Heart right ventricle (tissue), 16 donors: Measurements from ENCODE around the gene PTPRN2. TPM values are rescaled to one million over a fixed set of nuclear protein-coding genes. Genes with fewer than 3 reads are reported as not detected.

Source experiments
- ATAC-seq, 8 donors: fragments of 200-7000 bp; cut with Tn5 transposase; one replicate each; pipeline ENCODE4 v1.9.1; 2020; ENCODE audit warnings: mild to moderate bottlenecking in 8 of 8, moderate library complexity in 8 of 8, moderate number of reproducible peaks in 1 of 8
- DNase-seq, 2 donors: peaks; one replicate each; pipeline ENCODE4 v3.0.0-alpha.2; 2020
- H3K27ac ChIP-seq, 10 donors: fragments of 200-600 bp; sonication (generic) in 2 of 10; one replicate each; pipeline versions ENCODE4 v1.5.0 to v1.8.0; 2020 to 2022; ENCODE audit warnings: mild to moderate bottlenecking in 3 of 10
- H3K27me3 ChIP-seq, 7 donors: fragments of 200-600 bp; one replicate each; pipeline ENCODE4 v1.8.0; 2021 to 2022; ENCODE audit warnings: mild to moderate bottlenecking in 2 of 7
- H3K36me3 ChIP-seq, 9 donors: fragments of 200-600 bp; sonication (generic) in 1 of 9; one replicate each; pipeline versions ENCODE4 v1.5.0 to v1.8.0; 2020 to 2022; ENCODE audit warnings: mild to moderate bottlenecking in 2 of 9
- H3K4me1 ChIP-seq, 9 donors: fragments of 200-600 bp; sonication (generic) in 1 of 9; one replicate each; pipeline versions ENCODE4 v1.5.0 to v1.8.0; 2020 to 2022; ENCODE audit warnings: mild to moderate bottlenecking in 4 of 9
- H3K4me3 ChIP-seq, 10 donors: fragments of 200-600 bp; sonication (generic) in 2 of 10; one replicate each; pipeline versions ENCODE4 v1.5.0 to v1.8.0; 2020 to 2022; ENCODE audit warnings: mild to moderate bottlenecking in 7 of 10, moderate library complexity in 2 of 10
- H3K9me3 ChIP-seq, 11 donors: fragments of 200-600 bp in 10 of 11; sonication (generic) in 2 of 11; one replicate each; pipeline versions ENCODE4 v1.5.0 to v1.8.0; 2013 to 2022; ENCODE audit warnings: mild to moderate bottlenecking in 2 of 11, control low read depth in 1 of 11, moderate library complexity in 1 of 11
- CTCF ChIP-seq, 9 donors: fragments of 200-600 bp; sonication (generic) in 2 of 9; IDR thresholded peaks; one replicate each; pipeline versions ENCODE4 v1.5.0 to v1.8.0; 2021 to 2022; ENCODE audit warnings: antibody characterized with exemption in 9 of 9, mild to moderate bottlenecking in 5 of 9, moderate library complexity in 1 of 9
- WGBS, 2 donors: extraction: QIAGEN DNeasy Blood & Tissue Kit; methylation state at CpG; one replicate each; pipeline ENCODE4 v1.1.7; 2013; ENCODE audit warnings: inconsistent platforms in 1 of 2; 5-methylcytosine and 5-hydroxymethylcytosine counted together
- intact Hi-C, 10 donors: fragments of 100-400 bp; cut with DNase I; formaldehyde crosslinking; loops; one replicate each; pipeline versions ENCODE4 v1.11.1 to v1.14.2; 2022
- polyA plus RNA-seq, 2 donors: library from polyadenylated mRNA; stranded (reverse); fragments of 200-250 nt; gene quantifications; one replicate each; pipeline ENCODE4 v1.2.3, GENCODE V29; 2013
- total RNA-seq, 10 donors: library from RNA; stranded (reverse); fragmentation: NEBNext Ultra II Directional in 3 of 10; extraction: Animal tissue kit (Norgen Biotek cat#: 25700) in 3 of 10; gene quantifications; one replicate each; pipeline versions ENCODE4 v1.2.1 to v1.2.4, GENCODE V29; 2021 to 2023
- donor health status: Arrhythmogenic right ventricular cardiomyopathy.
- donor health status: ischemic (EF 13 %, LVEDD 7.1; RV severe dilation, severe dysfunction).
- donor health status: healthy with polysubstance abuse.
- donor health status: DM: no; HTN: yes; CAD: no.
- donor health status: DM: no; HTN: no; CAD: no.
- donor health status: ischemic (EF 25% LVEDD 6.9; RV normal size, moderate dysfunction).
- donor health status: ischemic (EF 25% LVEDD 5.7; RV mildly dilated, moderate dysfunction).
- donor health status: healthy.
- donor health status: DM: yes; HTN: yes; CAD: no.
- donor health status: Ischemic cardiomyopathy.
- donor health status: ischemic (EF 35%, LVEDD 5.7; RV mildly dilated, moderate dysfunction).
- donor health status: nonischemic (EF 11% LVEDD 7.7; RV severe dilation, severe dysfunction).
- donor health status: DM: yes; HTN: yes; CAD: no.
- donor health status: PGD.
- donor health status: ischemic (EF 29% LVEDD 5.4; RV normal size, mild dysfunction).
- donor health status: nonischemic (EF 23%, LVEDD 6.1; RV moderate dilation, normal function).

The PTPRN2 gene
- total and polyA plus RNA-seq, 12 donors, result 0.82 to 1.8 (median 1.3) TPM

- no peak for TF ChIP-seq CTCF (IDR thresholded peaks at IDR 0.05)
These were observed 545.3 kb downstream of the PTPRN2 start for GRCh38 chr7:158042156-158042880.

GRCh38 chr7:158040199-158040598 lies 547.4 kb downstream of the PTPRN2 start:
- Histone ChIP-seq H3K4me1 (no peaks in the 10 kb centered on the region), H3K9me3 (peaks cover 0 to 30% (median 15%) of the 10 kb centered on the region in 11 donors), H3K36me3 (no peaks in the 10 kb centered on the region), H3K27me3 (peaks cover 0 to 5% (median 0%) of the 10 kb centered on the region in 7 donors), H3K4me3 (no peak overlapping the region), H3K27ac (no peak overlapping the region)
- no peak for ATAC-seq
- no peak for DNase-seq
- intact Hi-C loops, result no loop called here
- WGBS, 2 donors, result 84 to 92% methylated on average over 6 of the region's 6 CpGs
- no peak for TF ChIP-seq CTCF (IDR thresholded peaks at IDR 0.05)

More at GRCh38 chr7:158042156-158042880, 545.3 kb downstream of the PTPRN2 start:
- Histone ChIP-seq H3K36me3 (no peaks in the 10 kb centered on the region), H3K27me3 (peaks cover 0 to 4% (median 0%) of the 10 kb centered on the region in 7 donors), H3K9me3 (peaks cover 0 to 30% (median 15%) of the 10 kb centered on the region in 11 donors), H3K4me3 (no peak overlapping the region), H3K27ac (no peak overlapping the region), H3K4me1 (no peaks in the 10 kb centered on the region)
- WGBS, 2 donors, result 81 to 91% methylated on average over 20 of the region's 20 CpGs
- ATAC-seq (no peak), DNase-seq (no peak)
- intact Hi-C loops, result no loop called here

GRCh38 chr7:158039270-158039669 lies 548.4 kb downstream of the PTPRN2 start:
- H3K4me3 ChIP-seq, result no peak overlapping the region
- no peaks in the 10 kb centered on the region for H3K4me1 ChIP-seq
- H3K27me3 ChIP-seq, result peaks cover 0 to 8% (median 0%) of the 10 kb centered on the region in 7 donors
- intact Hi-C loops, result no loop called here
- no peak overlapping the region for H3K27ac ChIP-seq
- DNase-seq, result no peak
- no peak for TF ChIP-seq CTCF (IDR thresholded peaks at IDR 0.05)
- ATAC-seq, result no peak
- H3K36me3 ChIP-seq, result no peaks in the 10 kb centered on the region
- H3K9me3 ChIP-seq, result peaks cover 0 to 30% (median 15%) of the 10 kb centered on the region in 11 donors

GRCh38 chr7:158037211-158037610 lies 550.4 kb downstream of the PTPRN2 start:
- no peak for ATAC-seq
- Histone ChIP-seq H3K4me1 (no peaks in the 10 kb centered on the region), H3K27ac (no peak overlapping the region), H3K9me3 (peaks cover 0 to 31% (median 15%) of the 10 kb centered on the region in 11 donors), H3K4me3 (no peak overlapping the region), H3K36me3 (no peaks in the 10 kb centered on the region), H3K27me3 (peaks cover 0 to 16% (median 0%) of the 10 kb centered on the region in 7 donors)
- intact Hi-C loops, result no loop called here
- WGBS, 2 donors, result 89 to 91% methylated on average over 7 of the region's 7 CpGs
- no peak for DNase-seq
- no peak for TF ChIP-seq CTCF (IDR thresholded peaks at IDR 0.05)
